Limb (tissue), 2 donors: Measurements from ENCODE around the gene RNU1-2.
A peak's percentile ranks its signal among the peaks of the same experiment; 100 is the strongest.
"Not testable (repeated sequence)": the region's sequence is repeated elsewhere in the genome, so short reads cannot be mapped to it uniquely, and the experiment has no call there.

Experiments used
- DNase-seq, 2 donors: peaks; one replicate each; pipeline ENCODE4 v3.0.0-alpha.2; 2016; ENCODE audit errors: extremely low spot score in 2 of 2

Gene RNU1-2

GRCh38 chr1:16925635-16926490 is 30.1 kb downstream of the RNU1-2 start:
- DNase-seq: no peak

GRCh38 chr1:16926491-16927073 is 30.8 kb downstream of the RNU1-2 start:
- DNase-seq: peak; percentile 69 to 83

GRCh38 chr1:16927256-16927655 is 31.5 kb downstream of the RNU1-2 start:
- DNase-seq: no peak

- DNase-seq: no peak
These were observed 32.1 kb downstream of the RNU1-2 start for GRCh38 chr1:16927711-16928485.

GRCh38 chr1:16929146-16930041 is 33.6 kb downstream of the RNU1-2 start:
- DNase-seq: not testable (repeated sequence)

- not testable (repeated sequence) for DNase-seq
These were observed 35.6 kb downstream of the RNU1-2 start for GRCh38 chr1:16931206-16931934.

- DNase-seq: not testable (repeated sequence)
These were observed 38.2 kb downstream of the RNU1-2 start for GRCh38 chr1:16933945-16934344.

- not testable (repeated sequence) for DNase-seq
These were observed 40.8 kb downstream of the RNU1-2 start for GRCh38 chr1:16936580-16936979.

- no peak for DNase-seq
These were observed 42.9 kb downstream of the RNU1-2 start for GRCh38 chr1:16938351-16939321.

GRCh38 chr1:16939386-16940180 is 43.8 kb downstream of the RNU1-2 start:
- DNase-seq: not testable (repeated sequence)

- no peak for DNase-seq
These were observed 48.3 kb downstream of the RNU1-2 start for GRCh38 chr1:16944038-16944437.

- DNase-seq: not testable (repeated sequence)
These were observed 49.7 kb downstream of the RNU1-2 start for GRCh38 chr1:16945512-16945911.
